Karpas-422 (cell line): ENCODE results near the gene PVR. TPM values are rescaled to one million over a fixed set of nuclear protein-coding genes. Genes with fewer than 3 reads are reported as not detected.

ENCODE experiments used
- DNase-seq: peaks from one replicate; pipeline ENCODE4 v3.0.0-alpha.2; 2015
- H2AFZ ChIP-seq: fragments of 200-600 bp; sonication (generic); 2 replicates; pipeline ENCODE4 v1.6.1; 2014; ENCODE audit warnings: antibody characterized with exemption, low read length, mixed read lengths
- H3K27ac ChIP-seq: fragments of 200-600 bp; sonication (generic); 2 replicates; pipeline ENCODE4 v1.5.1; 2014; ENCODE audit warnings: mild to moderate bottlenecking, low read length, moderate library complexity
- H3K27me3 ChIP-seq: fragments of 200-600 bp; sonication (generic); 2 replicates; pipeline ENCODE4 v1.6.1; 2014; ENCODE audit warnings: low read length, mixed read lengths
- H3K36me3 ChIP-seq: fragments of 200-600 bp; sonication (generic); 2 replicates; pipeline ENCODE4 v1.6.1; 2014; ENCODE audit warnings: low read length, mixed read lengths; ENCODE audit not compliant: insufficient read depth
- H3K4me1 ChIP-seq: fragments of 200-600 bp; sonication (generic); 2 replicates; pipeline ENCODE4 v1.6.1; 2014; ENCODE audit warnings: mild to moderate bottlenecking, low read length, mixed read lengths
- H3K4me2 ChIP-seq: fragments of 200-600 bp; sonication (generic); 2 replicates; pipeline ENCODE4 v1.6.1; 2014; ENCODE audit warnings: low read length, low read depth, mild to moderate bottlenecking; ENCODE audit not compliant: poor library complexity, severe bottlenecking
- H3K4me3 ChIP-seq: fragments of 200-600 bp; sonication (generic); 2 replicates; pipeline ENCODE4 v1.5.1; 2014; ENCODE audit warnings: mild to moderate bottlenecking, antibody characterized with exemption, low read length, mixed read lengths
- H3K79me2 ChIP-seq: fragments of 200-600 bp; sonication (generic); 2 replicates; pipeline ENCODE4 v1.6.1; 2014; ENCODE audit warnings: mild to moderate bottlenecking, low read length, mixed read lengths
- H3K9ac ChIP-seq: fragments of 200-600 bp; sonication (generic); 2 replicates; pipeline ENCODE4 v1.6.0; 2014; ENCODE audit warnings: low read length
- H3K9me2 ChIP-seq: fragments of 200-600 bp; sonication (generic), shearing (Covaris generic); replicated peaks from 2 replicates; pipeline ENCODE4 v1.6.0; 2014; ENCODE audit warnings: mild to moderate bottlenecking, low read length, moderate library complexity; ENCODE audit not compliant: insufficient read depth
- H3K9me3 ChIP-seq: fragments of 300-700, 200-600 bp; sonication (generic); 2 replicates; pipeline ENCODE4 v1.6.1; 2014; ENCODE audit warnings: low read length, mixed read lengths
- H4K20me1 ChIP-seq: fragments of 200-600 bp; sonication (generic); 2 replicates; pipeline ENCODE4 v1.6.1; 2014; ENCODE audit warnings: mild to moderate bottlenecking, antibody characterized with exemption, low read length, low read depth; ENCODE audit not compliant: insufficient read depth
- total RNA-seq: library from RNA; depleted of rRNA; stranded (reverse); fragments of >200 nt; shearing (Covaris generic); gene quantifications from 2 replicates; pipeline ENCODE4 v1.2.3, GENCODE V29; 2014; ENCODE audit warnings: low replicate concordance

Gene PVR
- total RNA-seq, 1 experiment from 2014 or later, result not detected

- H3K27me3 ChIP-seq, result no peaks in the 10 kb centered on the region
- H3K27ac ChIP-seq, result no peak overlapping the region
- no peaks in the 10 kb centered on the region for H3K9me2 ChIP-seq
- H3K9me3 ChIP-seq, result no peaks in the 10 kb centered on the region
- no peak overlapping the region for H3K9ac ChIP-seq
- H3K4me3 ChIP-seq, result no peak overlapping the region
- DNase-seq, result no peak
- no peak overlapping the region for H2AFZ ChIP-seq
- no peaks in the 10 kb centered on the region for H4K20me1 ChIP-seq
- H3K79me2 ChIP-seq, result no peaks in the 10 kb centered on the region
- no peaks in the 10 kb centered on the region for H3K36me3 ChIP-seq
- no peaks in the 10 kb centered on the region for H3K4me1 ChIP-seq
- no peak overlapping the region for H3K4me2 ChIP-seq
Observed at GRCh38 chr19:44700547-44700946, 56.8 kb downstream of the PVR start.

GRCh38 chr19:44701228-44701627, 57.5 kb downstream of the PVR start:
- DNase-seq, result no peak
- H3K79me2 ChIP-seq, result no peaks in the 10 kb centered on the region
- no peak overlapping the region for H3K4me2 ChIP-seq
- H3K27ac ChIP-seq, result no peak overlapping the region
- no peaks in the 10 kb centered on the region for H3K36me3 ChIP-seq
- H3K9me3 ChIP-seq, result no peaks in the 10 kb centered on the region
- no peak overlapping the region for H3K9ac ChIP-seq
- H3K4me3 ChIP-seq, result no peak overlapping the region
- H2AFZ ChIP-seq, result no peak overlapping the region
- H3K9me2 ChIP-seq, result no peaks in the 10 kb centered on the region
- no peaks in the 10 kb centered on the region for H3K27me3 ChIP-seq
- H4K20me1 ChIP-seq, result no peaks in the 10 kb centered on the region
- H3K4me1 ChIP-seq, result no peaks in the 10 kb centered on the region

GRCh38 chr19:44702551-44703176, 59.0 kb downstream of the PVR start:
- no peaks in the 10 kb centered on the region for H3K36me3 ChIP-seq
- H2AFZ ChIP-seq, result no peak overlapping the region
- no peak overlapping the region for H3K9ac ChIP-seq
- no peaks in the 10 kb centered on the region for H3K27me3 ChIP-seq
- no peak for DNase-seq
- H4K20me1 ChIP-seq, result no peaks in the 10 kb centered on the region
- no peak overlapping the region for H3K4me3 ChIP-seq
- no peaks in the 10 kb centered on the region for H3K9me3 ChIP-seq
- H3K79me2 ChIP-seq, result no peaks in the 10 kb centered on the region
- H3K4me1 ChIP-seq, result no peaks in the 10 kb centered on the region
- no peaks in the 10 kb centered on the region for H3K9me2 ChIP-seq
- H3K27ac ChIP-seq, result no peak overlapping the region
- no peak overlapping the region for H3K4me2 ChIP-seq

- no peaks in the 10 kb centered on the region for H3K36me3 ChIP-seq
- no peak overlapping the region for H3K4me3 ChIP-seq
- no peak overlapping the region for H3K27ac ChIP-seq
- H3K79me2 ChIP-seq, result no peaks in the 10 kb centered on the region
- H3K27me3 ChIP-seq, result no peaks in the 10 kb centered on the region
- no peaks in the 10 kb centered on the region for H3K9me2 ChIP-seq
- no peak overlapping the region for H2AFZ ChIP-seq
- no peak overlapping the region for H3K4me2 ChIP-seq
- no peak for DNase-seq
- no peak overlapping the region for H3K9ac ChIP-seq
- H4K20me1 ChIP-seq, result no peaks in the 10 kb centered on the region
- no peaks in the 10 kb centered on the region for H3K4me1 ChIP-seq
- no peaks in the 10 kb centered on the region for H3K9me3 ChIP-seq
Observed at GRCh38 chr19:44703336-44704078, 59.8 kb downstream of the PVR start.

- Histone ChIP-seq H3K27me3 (no peaks in the 10 kb centered on the region), H3K9ac (no peak overlapping the region), H3K4me1 (no peaks in the 10 kb centered on the region), H3K27ac (no peak overlapping the region), H3K4me3 (no peak overlapping the region), H2AFZ (no peak overlapping the region), H3K79me2 (no peaks in the 10 kb centered on the region), H3K9me3 (no peaks in the 10 kb centered on the region), H3K36me3 (no peaks in the 10 kb centered on the region), H3K9me2 (no peaks in the 10 kb centered on the region), H3K4me2 (no peak overlapping the region), H4K20me1 (no peaks in the 10 kb centered on the region)
- no peak for DNase-seq
Observed at GRCh38 chr19:44704982-44705381, 61.3 kb downstream of the PVR start.

GRCh38 chr19:44705502-44706010, 61.8 kb downstream of the PVR start:
- Histone ChIP-seq H3K79me2 (no peaks in the 10 kb centered on the region), H3K4me3 (no peak overlapping the region), H3K9me2 (no peaks in the 10 kb centered on the region), H3K27me3 (no peaks in the 10 kb centered on the region), H3K9ac (no peak overlapping the region), H2AFZ (no peak overlapping the region), H3K4me1 (no peaks in the 10 kb centered on the region), H3K36me3 (no peaks in the 10 kb centered on the region), H3K9me3 (no peaks in the 10 kb centered on the region), H3K27ac (no peak overlapping the region), H4K20me1 (no peaks in the 10 kb centered on the region), H3K4me2 (no peak overlapping the region)
- DNase-seq, result no peak

GRCh38 chr19:44706506-44707236, 63.0 kb downstream of the PVR start:
- DNase-seq, result no peak
- H3K4me2 ChIP-seq, result no peak overlapping the region
- H3K9me3 ChIP-seq, result no peaks in the 10 kb centered on the region
- H3K36me3 ChIP-seq, result no peaks in the 10 kb centered on the region
- no peaks in the 10 kb centered on the region for H3K9me2 ChIP-seq
- H3K79me2 ChIP-seq, result no peaks in the 10 kb centered on the region
- H4K20me1 ChIP-seq, result no peaks in the 10 kb centered on the region
- no peak overlapping the region for H2AFZ ChIP-seq
- no peaks in the 10 kb centered on the region for H3K27me3 ChIP-seq
- no peak overlapping the region for H3K4me3 ChIP-seq
- H3K27ac ChIP-seq, result no peak overlapping the region
- no peaks in the 10 kb centered on the region for H3K4me1 ChIP-seq
- H3K9ac ChIP-seq, result no peak overlapping the region

GRCh38 chr19:44707794-44708193, 64.1 kb downstream of the PVR start:
- Histone ChIP-seq H3K36me3 (no peaks in the 10 kb centered on the region), H3K9me2 (no peaks in the 10 kb centered on the region), H3K79me2 (no peaks in the 10 kb centered on the region), H3K4me1 (no peaks in the 10 kb centered on the region), H3K27ac (no peak overlapping the region), H3K4me3 (no peak overlapping the region), H3K4me2 (no peak overlapping the region), H2AFZ (no peak overlapping the region), H4K20me1 (no peaks in the 10 kb centered on the region), H3K27me3 (no peaks in the 10 kb centered on the region), H3K9ac (no peak overlapping the region), H3K9me3 (no peaks in the 10 kb centered on the region)
- DNase-seq, result no peak
